ENCODE measurements around the gene WT1. TPM values are rescaled to one million over a fixed set of nuclear protein-coding genes. Genes with fewer than 3 reads are reported as not detected.

Gene WT1
- total RNA-seq, 1 donor from 2014 or later, result 122 TPM

- Mint-ChIP-seq H3K4me3 (no peak overlapping the region), H3K9me3 (peaks cover 4% of the 10 kb centered on the region), H3K4me1 (peaks cover 15% of the 10 kb centered on the region), H3K27ac (no peak overlapping the region), H3K27me3 (ENCODE audit: low read depth) (peaks cover 14% of the 10 kb centered on the region), H3K36me3 (peaks cover 67% of the 10 kb centered on the region)
- no peak for DNase-seq (ENCODE audit: low spot score in 2 of 2, unreplicated experiment in 2 of 2)
- TF ChIP-seq CTCF (IDR thresholded peaks at IDR 0.05; ENCODE audit: unreplicated experiment), result no peak
Measured at GRCh38 chr11:32396991-32397390, 38.3 kb downstream of the WT1 start.

- Mint-ChIP-seq H3K27ac (no peak overlapping the region), H3K9me3 (peaks cover 4% of the 10 kb centered on the region), H3K4me3 (no peak overlapping the region), H3K4me1 (peaks cover 15% of the 10 kb centered on the region), H3K27me3 (ENCODE audit: low read depth) (peaks cover 14% of the 10 kb centered on the region), H3K36me3 (peaks cover 69% of the 10 kb centered on the region)
- TF ChIP-seq CTCF (IDR thresholded peaks at IDR 0.05; ENCODE audit: unreplicated experiment), result no peak
- no peak for DNase-seq (ENCODE audit: low spot score in 2 of 2, unreplicated experiment in 2 of 2)
Measured at GRCh38 chr11:32396331-32396730, 39.0 kb downstream of the WT1 start.

DNA sequence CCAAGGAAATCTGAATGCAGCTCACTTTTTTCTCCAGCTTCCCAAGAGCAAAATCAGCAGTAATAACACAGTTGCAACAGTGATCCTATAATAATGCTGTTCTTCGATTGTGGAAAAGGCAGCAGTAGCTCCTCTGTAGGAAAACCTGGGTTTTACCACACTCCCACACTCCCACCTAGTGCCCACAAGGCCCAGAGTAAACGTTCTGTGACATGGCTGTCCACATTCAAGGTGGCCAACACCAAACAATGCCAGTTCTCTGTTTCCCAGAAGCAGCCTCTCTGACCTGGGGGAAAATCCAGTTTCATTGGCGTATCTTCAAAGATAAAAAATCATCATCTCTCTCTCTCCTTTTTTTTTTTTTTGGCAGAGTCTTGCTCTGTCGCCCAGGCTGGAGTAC is 40.2 kb downstream of the WT1 start:
- peaks cover 66% of the 10 kb centered on the region for H3K36me3 Mint-ChIP-seq
- no peak overlapping the region for H3K27ac Mint-ChIP-seq
- no peak for DNase-seq (ENCODE audit: low spot score in 2 of 2, unreplicated experiment in 2 of 2)
- peaks cover 14% of the 10 kb centered on the region for H3K27me3 Mint-ChIP-seq (ENCODE audit: low read depth)
- peaks cover 8% of the 10 kb centered on the region for H3K4me1 Mint-ChIP-seq
- H3K9me3 Mint-ChIP-seq, result no peaks in the 10 kb centered on the region
- TF ChIP-seq CTCF (IDR thresholded peaks at IDR 0.05; ENCODE audit: unreplicated experiment), result no peak
- no peak overlapping the region for H3K4me3 Mint-ChIP-seq

DNA sequence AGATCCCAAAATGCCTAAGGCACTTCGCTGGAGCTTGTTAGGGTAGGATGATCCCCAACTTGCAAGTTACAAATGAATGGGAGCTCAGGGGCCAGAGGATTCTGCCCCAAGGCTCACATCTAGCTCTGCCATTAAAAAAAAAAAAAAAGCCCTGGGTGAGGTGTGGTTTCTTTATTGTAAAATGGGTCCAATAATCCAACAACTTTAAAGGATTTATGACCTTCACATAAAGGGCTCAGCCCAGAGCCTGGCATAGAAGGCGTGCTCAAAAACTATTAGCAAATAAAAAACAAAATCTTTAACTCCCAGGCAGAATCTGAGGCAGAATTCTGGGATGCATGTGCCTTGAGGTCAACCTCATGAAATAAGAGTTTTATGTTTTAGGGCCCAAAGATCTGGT is 42.5 kb downstream of the WT1 start:
- Mint-ChIP-seq H3K27ac (no peak overlapping the region), H3K4me3 (no peak overlapping the region), H3K4me1 (peaks cover 16% of the 10 kb centered on the region), H3K9me3 (no peaks in the 10 kb centered on the region), H3K36me3 (peaks cover 59% of the 10 kb centered on the region), H3K27me3 (ENCODE audit: low read depth) (peaks cover 14% of the 10 kb centered on the region)
- TF ChIP-seq CTCF (IDR thresholded peaks at IDR 0.05; ENCODE audit: unreplicated experiment), result no peak
- no peak for DNase-seq (ENCODE audit: low spot score in 2 of 2, unreplicated experiment in 2 of 2)

DNA sequence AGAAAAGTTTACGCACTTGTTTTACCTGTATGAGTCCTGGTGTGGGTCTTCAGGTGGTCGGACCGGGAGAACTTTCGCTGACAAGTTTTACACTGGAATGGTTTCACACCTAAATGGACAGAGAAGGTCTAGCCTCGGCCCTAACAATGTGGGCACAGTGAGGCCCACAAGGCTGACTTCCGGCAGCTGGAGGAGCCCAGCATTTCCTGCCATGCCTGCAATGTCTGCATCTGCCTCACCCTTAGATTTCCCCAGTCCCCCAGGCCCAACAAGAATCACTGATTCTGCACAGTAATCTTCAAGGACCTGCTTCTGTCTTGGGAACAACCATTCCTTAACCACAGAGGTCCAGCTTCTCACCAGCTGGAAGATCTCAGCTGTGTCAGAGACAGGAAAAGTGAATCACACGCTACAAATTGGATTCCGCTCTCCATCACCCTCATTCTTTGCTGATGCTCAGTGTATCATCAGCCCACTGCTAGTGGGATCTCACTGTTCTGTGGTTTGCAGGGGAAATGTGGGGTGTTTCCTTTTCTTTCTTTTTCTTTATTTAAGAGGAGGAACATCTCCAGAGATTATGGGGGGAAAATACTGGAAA is 43.3 kb downstream of the WT1 start:
- Mint-ChIP-seq H3K4me1 (peaks cover 23% of the 10 kb centered on the region), H3K4me3 (no peak overlapping the region), H3K27ac (no peak overlapping the region), H3K36me3 (peaks cover 58% of the 10 kb centered on the region), H3K27me3 (ENCODE audit: low read depth) (peaks cover 14% of the 10 kb centered on the region), H3K9me3 (no peaks in the 10 kb centered on the region)
- DNase-seq (ENCODE audit: low spot score in 2 of 2, unreplicated experiment in 2 of 2), result no peak
- TF ChIP-seq CTCF (IDR thresholded peaks at IDR 0.05; ENCODE audit: unreplicated experiment), result no peak

GRCh38 chr11:32391479-32391878 is 43.9 kb downstream of the WT1 start:
- Mint-ChIP-seq H3K36me3 (peaks cover 52% of the 10 kb centered on the region), H3K27ac (no peak overlapping the region), H3K4me1 (peaks cover 28% of the 10 kb centered on the region), H3K9me3 (no peaks in the 10 kb centered on the region), H3K4me3 (no peak overlapping the region), H3K27me3 (ENCODE audit: low read depth) (peaks cover 14% of the 10 kb centered on the region)
- DNase-seq (ENCODE audit: low spot score in 2 of 2, unreplicated experiment in 2 of 2), result no peak
- no peak for TF ChIP-seq CTCF (IDR thresholded peaks at IDR 0.05; ENCODE audit: unreplicated experiment)

All from mesothelial cell of epicardium (in vitro differentiated cells).